VCaP (cell line): ENCODE results near the gene CNN3.

Source experiments
- H3K27ac ChIP-seq: fragments of 450-650 bp; 2 replicates; pipeline ENCODE4 v1.5.1; 2017
- TF ChIP-seq, protein P1 (sequence below): fragments of 450-650 bp; conservative IDR thresholded peaks from 2 replicates; pipeline ENCODE4 v1.5.1; 2017; ENCODE audit warnings: mild to moderate bottlenecking, moderate library complexity

Gene CNN3

DNA sequence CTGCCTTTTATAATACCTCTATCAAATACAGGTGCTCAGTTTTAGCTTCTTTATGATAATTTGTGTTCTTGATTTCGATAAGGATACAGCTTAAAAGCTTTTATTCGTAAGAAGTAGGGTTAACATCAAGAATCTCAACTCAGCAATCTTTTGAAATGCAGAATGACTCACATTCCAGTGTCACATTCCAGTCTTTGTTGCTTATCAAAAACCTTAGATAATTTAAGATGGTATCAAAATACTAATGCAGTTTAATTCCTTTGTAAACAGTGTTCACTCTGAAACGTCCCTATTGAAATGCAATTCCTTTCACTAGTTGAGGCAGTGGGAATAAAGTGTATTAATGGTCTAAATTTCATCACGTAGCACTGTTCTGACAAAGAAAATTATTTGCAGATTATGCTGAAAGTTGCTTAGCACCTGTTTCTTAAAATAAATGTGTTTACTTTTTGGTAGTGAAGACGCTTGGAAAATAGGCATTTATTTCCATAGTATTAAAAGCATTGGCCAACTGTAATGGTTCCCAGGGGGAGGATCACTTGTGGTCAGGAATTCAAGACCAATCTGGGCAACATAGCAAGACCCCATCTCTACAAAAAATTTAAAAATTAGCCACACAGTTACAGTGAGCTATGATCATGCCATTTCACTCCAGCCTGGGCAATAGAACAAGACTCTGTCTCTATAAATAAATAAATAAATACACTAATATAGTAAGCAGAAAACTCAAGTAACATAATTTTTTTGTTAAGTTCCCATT, 10.1 kb upstream of the CNN3 start:
- H3K27ac ChIP-seq: no peak overlapping the region
- TF ChIP-seq, protein P1, sequence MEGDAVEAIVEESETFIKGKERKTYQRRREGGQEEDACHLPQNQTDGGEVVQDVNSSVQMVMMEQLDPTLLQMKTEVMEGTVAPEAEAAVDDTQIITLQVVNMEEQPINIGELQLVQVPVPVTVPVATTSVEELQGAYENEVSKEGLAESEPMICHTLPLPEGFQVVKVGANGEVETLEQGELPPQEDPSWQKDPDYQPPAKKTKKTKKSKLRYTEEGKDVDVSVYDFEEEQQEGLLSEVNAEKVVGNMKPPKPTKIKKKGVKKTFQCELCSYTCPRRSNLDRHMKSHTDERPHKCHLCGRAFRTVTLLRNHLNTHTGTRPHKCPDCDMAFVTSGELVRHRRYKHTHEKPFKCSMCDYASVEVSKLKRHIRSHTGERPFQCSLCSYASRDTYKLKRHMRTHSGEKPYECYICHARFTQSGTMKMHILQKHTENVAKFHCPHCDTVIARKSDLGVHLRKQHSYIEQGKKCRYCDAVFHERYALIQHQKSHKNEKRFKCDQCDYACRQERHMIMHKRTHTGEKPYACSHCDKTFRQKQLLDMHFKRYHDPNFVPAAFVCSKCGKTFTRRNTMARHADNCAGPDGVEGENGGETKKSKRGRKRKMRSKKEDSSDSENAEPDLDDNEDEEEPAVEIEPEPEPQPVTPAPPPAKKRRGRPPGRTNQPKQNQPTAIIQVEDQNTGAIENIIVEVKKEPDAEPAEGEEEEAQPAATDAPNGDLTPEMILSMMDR: no peak

DNA sequence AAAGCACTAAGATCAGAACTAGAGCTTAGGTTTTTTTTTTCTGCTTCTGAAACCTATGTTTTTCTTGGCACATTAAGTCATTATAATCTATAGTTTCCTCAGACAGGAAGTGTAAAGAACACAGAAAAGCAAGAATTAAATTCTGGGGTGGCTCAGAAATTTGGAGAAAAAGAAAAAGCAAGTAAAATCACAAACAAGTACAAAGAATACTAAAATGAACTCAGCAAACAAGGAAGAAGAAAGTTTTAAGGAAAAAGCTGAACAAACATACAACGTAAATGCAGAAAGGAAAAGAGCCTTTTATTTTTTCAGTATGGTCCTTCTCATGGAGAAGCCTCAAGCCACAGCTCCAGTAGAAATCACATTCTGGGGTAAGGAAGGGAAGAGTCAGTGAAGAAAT, 8.6 kb upstream of the CNN3 start:
- H3K27ac ChIP-seq: no peak overlapping the region
- TF ChIP-seq, protein P1: no peak

DNA sequence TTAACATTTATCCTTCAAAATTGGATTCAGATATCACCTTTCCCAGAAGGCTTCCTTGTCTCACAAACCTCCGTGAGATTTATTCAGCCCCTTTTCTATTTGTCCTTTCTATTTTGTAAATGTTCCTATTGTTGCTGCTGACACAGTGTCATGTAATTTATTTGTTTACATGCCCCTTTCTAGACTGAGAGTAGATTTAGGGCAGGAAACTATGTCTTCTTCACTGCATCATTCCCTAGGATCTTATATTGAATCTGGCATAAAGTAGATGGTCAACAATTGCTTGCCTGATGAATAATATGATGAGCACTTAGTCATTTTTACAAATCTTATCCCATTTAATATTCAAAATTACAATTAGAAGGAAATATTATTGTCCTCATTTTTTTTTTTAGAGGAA, 8.1 kb upstream of the CNN3 start:
- TF ChIP-seq, protein P1: no peak
- no peak overlapping the region for H3K27ac ChIP-seq

DNA sequence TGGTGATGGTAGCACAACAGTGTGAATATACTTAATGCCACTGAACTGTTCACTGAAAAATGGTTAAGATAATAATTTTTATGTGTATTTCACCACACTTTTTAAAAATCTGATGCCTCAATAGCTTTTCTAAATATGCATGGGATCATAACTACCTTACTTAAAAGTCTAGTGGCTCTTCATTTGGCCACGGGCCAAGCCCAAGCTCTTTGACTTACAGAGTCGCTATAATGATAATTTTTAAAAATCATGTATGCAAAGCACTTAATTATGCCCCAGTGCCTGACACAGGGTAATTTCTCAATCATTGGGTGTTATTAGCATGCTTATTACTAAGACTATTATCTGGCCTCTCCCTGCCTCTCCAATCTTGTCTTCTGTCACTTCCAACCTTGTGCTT, 7.6 kb upstream of the CNN3 start:
- TF ChIP-seq, protein P1: no peak
- H3K27ac ChIP-seq: no peak overlapping the region

DNA sequence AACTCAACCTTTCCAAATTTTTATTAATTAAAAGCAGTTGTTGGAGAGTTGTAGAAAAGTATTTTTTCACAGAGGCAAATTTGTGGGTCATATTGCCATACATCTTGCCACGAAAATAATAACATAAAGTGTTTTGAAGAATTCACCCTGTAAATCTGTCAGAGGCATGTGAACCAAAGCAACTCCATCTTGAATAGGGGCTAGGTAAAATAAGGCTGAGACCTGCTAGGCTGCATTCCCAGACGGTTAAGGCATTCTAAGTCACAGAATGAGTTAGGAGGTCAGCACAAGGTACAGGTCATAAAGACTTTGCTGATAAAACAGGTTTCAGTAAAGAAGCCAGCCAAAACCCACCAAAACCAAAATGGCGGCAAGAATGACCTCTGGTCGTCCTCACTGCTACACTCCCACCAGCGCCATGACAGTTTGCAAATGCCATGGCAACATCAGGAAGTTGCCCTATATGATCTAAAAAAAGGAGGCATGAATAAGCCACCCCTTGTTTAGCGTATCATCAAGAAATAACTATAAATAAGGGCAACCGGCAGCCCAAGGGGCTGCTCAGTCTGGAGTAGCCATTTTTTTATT, 4.4 kb upstream of the CNN3 start:
- TF ChIP-seq, protein P1: no peak
- no peak overlapping the region for H3K27ac ChIP-seq

DNA sequence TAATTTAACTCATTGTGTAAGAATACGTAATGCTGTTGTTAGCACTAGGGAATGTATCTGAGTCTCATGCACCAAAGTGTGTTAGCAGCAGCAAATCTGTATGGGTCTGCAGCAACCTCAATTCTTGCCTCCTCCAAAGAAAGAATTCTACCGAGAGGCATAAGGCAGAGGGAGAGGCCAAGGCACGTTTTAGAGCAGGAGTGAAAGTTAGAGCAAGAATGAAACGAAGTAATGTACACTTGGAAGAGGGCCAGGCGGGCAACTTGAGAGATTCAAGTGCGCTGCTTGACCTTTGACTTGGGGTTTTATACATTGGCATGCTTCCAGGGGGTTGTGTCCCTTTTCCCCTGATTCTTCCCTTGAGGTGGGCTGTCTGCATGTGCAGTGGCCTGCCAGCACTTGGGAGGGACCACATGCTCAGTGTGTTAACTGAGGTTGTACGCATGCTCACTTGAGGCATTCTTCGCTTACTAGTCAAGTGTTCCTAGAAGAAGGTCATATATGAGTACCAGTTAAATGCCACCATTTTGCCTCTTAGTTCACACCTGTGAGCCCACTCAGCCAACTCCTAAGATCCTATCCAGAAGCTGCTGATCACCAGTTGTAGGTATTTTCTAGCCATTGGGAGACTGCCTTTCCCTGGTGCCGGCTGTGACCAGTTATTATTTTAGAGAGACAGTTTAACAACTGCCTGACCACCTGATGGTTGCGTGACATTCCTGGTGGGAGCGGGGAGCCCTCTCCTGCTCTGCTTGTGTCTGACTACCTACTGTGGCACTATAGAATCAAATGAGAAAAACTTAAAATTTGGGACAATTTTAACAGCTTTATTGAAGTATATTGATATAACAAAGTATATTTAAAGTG, 2.7 kb upstream of the CNN3 start:
- TF ChIP-seq, protein P1: no peak
- no peak overlapping the region for H3K27ac ChIP-seq

DNA sequence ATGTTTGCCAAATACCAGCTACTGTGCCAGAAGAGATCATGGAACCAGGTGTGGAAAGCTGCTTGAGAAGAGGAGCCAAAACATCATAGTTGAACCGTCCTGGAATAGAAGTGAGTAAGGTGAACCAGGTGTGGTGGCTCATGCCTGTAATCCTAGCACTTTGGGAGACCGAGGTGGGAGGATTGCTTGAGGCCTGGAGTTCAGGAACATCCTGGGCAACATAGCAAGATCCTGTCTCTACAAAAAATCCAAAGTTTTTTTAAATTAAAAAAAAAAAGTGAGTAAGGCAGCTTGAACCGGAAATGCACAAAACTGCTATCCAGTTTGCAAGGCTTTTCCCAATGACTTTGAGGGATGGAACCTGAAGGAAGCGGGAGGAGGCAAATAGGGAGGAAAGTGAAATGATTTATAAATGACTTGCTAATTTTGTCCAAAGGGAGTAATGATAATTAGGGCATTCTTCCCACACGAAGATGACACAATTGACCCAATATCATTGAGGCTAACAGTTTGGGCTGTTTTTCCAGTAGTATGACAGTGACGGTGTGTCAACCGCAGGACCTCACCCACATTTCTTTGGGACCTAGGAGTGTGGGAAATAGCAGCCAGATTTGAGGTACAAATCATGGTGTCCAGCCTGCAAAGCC, 1.5 kb upstream of the CNN3 start:
- TF ChIP-seq, protein P1: no peak
- H3K27ac ChIP-seq: no peak overlapping the region
